Measurements from ENCODE around the gene S100A5. TPM values are rescaled to one million over a fixed set of nuclear protein-coding genes. Genes with fewer than 3 reads are reported as not detected.
"Not testable (repeated sequence)": the region's sequence is repeated elsewhere in the genome, so short reads cannot be mapped to it uniquely, and the experiment has no call there.

The S100A5 gene
- total RNA-seq, 1 donor from 2014 or later, result not detected

DNA sequence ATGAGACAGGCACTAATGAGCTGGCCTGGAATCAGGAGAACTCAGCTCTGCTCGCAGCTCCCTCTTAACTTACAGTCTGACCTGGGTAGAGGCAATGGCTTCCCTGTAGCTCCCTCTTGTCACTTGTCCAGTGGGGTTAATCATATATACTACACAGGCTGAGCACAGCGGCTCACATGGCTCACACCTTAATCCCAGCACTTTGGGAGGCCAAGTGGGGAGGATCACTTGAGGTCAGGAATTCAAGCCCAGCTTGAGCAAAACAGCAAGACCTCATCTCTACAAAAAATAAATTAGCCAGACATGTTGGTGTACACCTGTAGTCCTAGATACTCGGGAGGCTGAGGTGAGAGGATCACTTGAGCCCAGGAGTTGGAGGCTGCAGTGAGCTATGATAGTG, 9.1 kb downstream of the S100A5 start:
- no peaks in the 10 kb centered on the region for H3K9me3 ChIP-seq
- no peak overlapping the region for H3K27ac ChIP-seq
- ATAC-seq (no peak), DNase-seq (no peak)
- H3K4me1 ChIP-seq, result peaks cover 40% of the 10 kb centered on the region
- H3K4me3 ChIP-seq, result no peak overlapping the region
- no peaks in the 10 kb centered on the region for H3K27me3 ChIP-seq (ENCODE audit: low read depth)
- peaks cover 17% of the 10 kb centered on the region for H3K36me3 ChIP-seq
- intact Hi-C loops (cut with DNase I), result loop anchor here (5.0 kb wide), 1 partner anchor 36 kb away; the partner anchor contains the start of gene S100A2
- TF ChIP-seq, protein P1, sequence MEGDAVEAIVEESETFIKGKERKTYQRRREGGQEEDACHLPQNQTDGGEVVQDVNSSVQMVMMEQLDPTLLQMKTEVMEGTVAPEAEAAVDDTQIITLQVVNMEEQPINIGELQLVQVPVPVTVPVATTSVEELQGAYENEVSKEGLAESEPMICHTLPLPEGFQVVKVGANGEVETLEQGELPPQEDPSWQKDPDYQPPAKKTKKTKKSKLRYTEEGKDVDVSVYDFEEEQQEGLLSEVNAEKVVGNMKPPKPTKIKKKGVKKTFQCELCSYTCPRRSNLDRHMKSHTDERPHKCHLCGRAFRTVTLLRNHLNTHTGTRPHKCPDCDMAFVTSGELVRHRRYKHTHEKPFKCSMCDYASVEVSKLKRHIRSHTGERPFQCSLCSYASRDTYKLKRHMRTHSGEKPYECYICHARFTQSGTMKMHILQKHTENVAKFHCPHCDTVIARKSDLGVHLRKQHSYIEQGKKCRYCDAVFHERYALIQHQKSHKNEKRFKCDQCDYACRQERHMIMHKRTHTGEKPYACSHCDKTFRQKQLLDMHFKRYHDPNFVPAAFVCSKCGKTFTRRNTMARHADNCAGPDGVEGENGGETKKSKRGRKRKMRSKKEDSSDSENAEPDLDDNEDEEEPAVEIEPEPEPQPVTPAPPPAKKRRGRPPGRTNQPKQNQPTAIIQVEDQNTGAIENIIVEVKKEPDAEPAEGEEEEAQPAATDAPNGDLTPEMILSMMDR (IDR thresholded peaks at IDR 0.05), result no peak

DNA sequence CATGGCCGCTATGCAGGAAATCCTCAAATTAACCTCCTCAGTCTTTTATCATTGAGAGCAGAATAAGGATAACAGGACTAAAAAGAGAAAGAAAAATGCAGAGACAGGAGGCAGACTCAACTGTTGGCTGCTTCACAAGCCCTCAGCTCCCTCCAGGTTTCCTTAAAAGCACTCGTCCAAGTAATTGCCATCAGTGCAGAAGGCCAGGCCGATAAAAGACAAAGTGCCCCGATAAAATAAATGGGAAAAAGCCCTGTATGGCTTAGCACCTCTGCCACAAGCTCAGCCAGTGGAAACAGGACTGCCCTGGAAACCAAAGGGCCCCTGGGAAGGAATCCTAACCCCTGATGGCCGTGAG, 13.1 kb downstream of the S100A5 start:
- no peak for DNase-seq
- TF ChIP-seq, protein P1 (IDR thresholded peaks at IDR 0.05), result no peak
- H3K27ac ChIP-seq, result no peak overlapping the region
- ATAC-seq, result no peak
- H3K4me3 ChIP-seq, result no peak overlapping the region
- H3K36me3 ChIP-seq, result peaks cover 5% of the 10 kb centered on the region
- intact Hi-C loops (cut with DNase I), result no loop called here
- no peaks in the 10 kb centered on the region for H3K9me3 ChIP-seq
- peaks cover 22% of the 10 kb centered on the region for H3K4me1 ChIP-seq
- H3K27me3 ChIP-seq (ENCODE audit: low read depth), result no peaks in the 10 kb centered on the region

DNA sequence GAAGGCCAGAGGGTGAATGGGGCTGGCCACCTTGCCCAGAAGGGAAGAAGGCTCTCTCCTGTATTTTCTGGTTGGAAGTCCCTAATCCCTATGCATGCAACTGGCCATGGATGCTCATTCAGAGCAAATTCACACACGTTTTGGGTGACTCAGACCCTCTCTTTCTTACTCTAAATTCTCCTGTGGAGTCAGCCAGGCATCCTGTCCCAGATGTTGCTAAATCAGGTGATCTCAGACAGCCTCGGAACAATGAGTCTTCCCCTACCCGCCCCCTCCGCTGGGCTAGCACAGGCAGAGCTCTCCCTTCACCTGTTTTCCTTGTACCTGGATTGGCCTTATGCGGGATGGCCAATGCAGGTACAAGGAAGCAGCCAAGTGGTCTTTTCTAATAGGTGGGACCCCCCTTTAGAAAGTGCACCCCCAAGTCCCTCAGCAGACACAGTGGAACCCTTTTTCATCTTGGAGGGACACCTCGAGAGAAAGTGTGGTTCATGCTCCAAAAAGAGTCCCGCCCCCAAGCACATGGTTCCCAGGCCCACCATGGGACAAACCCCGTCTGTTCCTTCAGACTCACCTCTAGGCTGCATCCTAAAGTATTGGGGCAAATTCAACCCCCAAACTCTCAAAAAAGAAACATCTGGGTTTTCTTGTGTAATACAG, 13.6 kb downstream of the S100A5 start:
- DNase-seq (no peak), ATAC-seq (no peak)
- no peak overlapping the region for H3K27ac ChIP-seq

DNA sequence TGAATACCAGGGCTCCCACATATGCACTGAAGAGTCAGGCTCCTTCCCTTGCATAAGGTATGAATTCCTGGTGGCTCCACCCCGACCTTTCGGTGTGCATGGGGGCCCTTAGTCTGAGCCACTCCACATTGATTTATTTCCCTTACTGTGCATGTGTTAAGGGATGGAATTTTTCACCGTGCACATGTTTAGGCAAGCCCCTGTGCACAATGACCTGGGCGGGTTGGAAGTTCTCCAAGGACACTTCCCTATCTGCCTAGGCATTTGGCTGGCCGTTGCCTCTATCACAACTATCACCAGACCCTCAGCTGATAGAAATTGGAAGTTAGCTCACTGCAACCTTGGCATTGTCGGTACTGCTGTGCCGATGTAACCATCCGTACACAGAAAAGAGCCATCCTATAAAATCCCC, 14.6 kb downstream of the S100A5 start:
- peaks cover 5% of the 10 kb centered on the region for H3K36me3 ChIP-seq
- no peaks in the 10 kb centered on the region for H3K9me3 ChIP-seq
- no peaks in the 10 kb centered on the region for H3K27me3 ChIP-seq (ENCODE audit: low read depth)
- TF ChIP-seq, protein P1 (IDR thresholded peaks at IDR 0.05), result no peak
- ATAC-seq (peak; percentile 11 to 31), DNase-seq (no peak)
- no peak overlapping the region for H3K27ac ChIP-seq
- no peak overlapping the region for H3K4me3 ChIP-seq
- H3K4me1 ChIP-seq, result peaks cover 13% of the 10 kb centered on the region
- intact Hi-C loops (cut with DNase I), result no loop called here

More for the DNA sequence above, 13.6 kb downstream of the S100A5 start:
- Histone ChIP-seq H3K36me3 (peaks cover 5% of the 10 kb centered on the region), H3K27me3 (ENCODE audit: low read depth) (no peaks in the 10 kb centered on the region), H3K4me1 (peaks cover 17% of the 10 kb centered on the region), H3K4me3 (no peak overlapping the region), H3K9me3 (no peaks in the 10 kb centered on the region)
- TF ChIP-seq, protein P1 (IDR thresholded peaks at IDR 0.05), result no peak
- intact Hi-C loops (cut with DNase I), result no loop called here

DNA sequence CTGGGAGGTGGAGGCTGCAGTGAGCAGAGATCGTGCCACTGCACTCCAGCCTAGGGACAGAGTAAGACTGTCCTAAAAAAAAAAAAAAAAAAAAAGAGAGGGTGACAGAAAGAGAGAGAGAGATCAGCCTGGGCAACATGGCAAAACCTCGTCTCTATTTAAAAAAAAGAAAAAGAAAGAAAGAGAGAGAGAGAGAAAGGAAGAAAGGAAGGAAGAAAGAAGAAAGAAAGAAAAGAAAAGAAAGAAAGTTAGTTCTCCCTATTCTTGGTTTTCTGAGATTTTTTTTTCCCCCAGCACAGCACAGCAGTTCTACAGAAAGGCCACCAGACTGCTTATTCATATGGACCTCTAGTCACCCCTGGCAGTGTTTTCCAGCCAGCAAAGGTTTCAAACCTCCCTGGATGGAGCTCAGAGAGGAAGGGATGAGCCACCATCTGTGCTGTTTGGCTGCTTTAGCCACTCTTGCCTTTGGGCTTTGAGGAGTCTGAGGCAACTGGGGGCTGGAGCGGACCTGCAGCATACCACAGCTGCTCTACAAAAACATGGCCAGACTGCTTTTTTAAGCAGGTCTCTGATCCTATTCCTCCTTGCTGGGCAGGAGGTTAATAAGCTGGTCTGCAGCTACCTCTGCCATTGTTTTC, 15.5 kb downstream of the S100A5 start:
- no peak for DNase-seq

DNA sequence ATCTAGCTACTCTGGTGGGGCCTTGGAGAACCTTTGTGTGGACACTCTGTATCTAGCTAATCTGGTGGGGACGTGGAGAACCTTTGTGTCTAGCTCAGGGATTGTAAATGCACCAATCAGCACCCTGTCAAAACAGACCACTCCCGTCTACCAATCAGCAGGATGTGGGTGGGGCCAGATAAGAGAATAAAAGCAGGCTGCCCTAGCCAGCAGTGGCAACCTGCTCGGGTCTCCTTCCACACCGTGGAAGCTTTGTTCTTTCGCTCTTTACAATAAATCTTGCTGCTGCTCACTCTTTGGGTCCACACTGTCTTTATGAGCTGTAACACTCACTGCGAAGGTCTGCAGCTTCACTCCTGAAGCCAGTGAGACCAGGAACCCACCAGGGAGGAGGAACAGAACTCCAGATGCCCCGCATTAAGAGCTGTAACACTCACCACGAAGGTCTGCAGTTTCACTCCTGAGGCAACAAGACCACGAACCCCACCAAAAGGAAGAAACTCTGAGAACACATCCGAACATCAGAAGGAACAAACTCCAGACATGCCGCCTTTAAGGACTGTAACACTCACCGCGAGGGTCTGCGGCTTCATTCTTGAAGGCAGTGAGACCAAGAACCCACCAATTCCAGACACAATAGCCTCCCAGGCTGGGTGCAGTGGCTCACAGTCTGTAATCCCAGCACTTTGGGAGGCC, 18.2 kb downstream of the S100A5 start:
- H3K27me3 ChIP-seq (ENCODE audit: low read depth); H3K9me3 ChIP-seq; ATAC-seq; H3K27ac ChIP-seq; intact Hi-C loops (cut with DNase I); H3K4me3 ChIP-seq; H3K36me3 ChIP-seq; DNase-seq: not testable (repeated sequence)
- peaks cover 18% of the 10 kb centered on the region for H3K4me1 ChIP-seq

More for the DNA sequence above, 15.5 kb downstream of the S100A5 start:
- intact Hi-C loops (cut with DNase I), result no loop called here
- TF ChIP-seq, protein P1 (IDR thresholded peaks at IDR 0.05), result no peak
- peak in 1 of 2 donors; percentile 41 for ATAC-seq
- Histone ChIP-seq H3K27ac (no peak overlapping the region), H3K4me1 (peaks cover 13% of the 10 kb centered on the region), H3K4me3 (no peak overlapping the region), H3K27me3 (ENCODE audit: low read depth) (no peaks in the 10 kb centered on the region), H3K36me3 (peaks cover 5% of the 10 kb centered on the region), H3K9me3 (no peaks in the 10 kb centered on the region)

DNA sequence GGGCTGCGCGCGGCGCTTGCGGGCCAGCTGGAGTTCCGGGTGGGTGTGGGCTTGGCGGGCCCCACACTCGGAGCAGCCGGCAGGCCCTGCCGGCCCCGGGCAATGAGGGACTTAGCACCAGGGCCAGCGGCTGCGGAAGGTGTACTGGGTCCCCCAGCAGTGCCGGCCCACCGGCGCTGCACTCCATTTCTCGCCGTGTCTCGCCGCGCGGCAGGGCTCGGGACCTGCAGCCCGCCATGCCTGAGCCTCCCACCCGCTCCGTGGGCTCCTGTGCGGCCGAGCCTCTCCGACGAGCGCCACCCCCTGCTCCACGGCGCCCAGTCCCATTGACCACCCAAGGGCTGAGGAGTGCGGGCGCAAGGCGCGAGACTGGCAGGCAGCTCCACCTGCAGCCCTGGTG, 18.9 kb downstream of the S100A5 start:
- H3K4me3 ChIP-seq; DNase-seq; H3K9me3 ChIP-seq; intact Hi-C loops (cut with DNase I); H3K27me3 ChIP-seq (ENCODE audit: low read depth); ATAC-seq; H3K36me3 ChIP-seq; H3K27ac ChIP-seq: not testable (repeated sequence)
- H3K4me1 ChIP-seq, result peaks cover 18% of the 10 kb centered on the region

Data from lower lobe of right lung (tissue), 2 donors.